Measurements from ENCODE around the gene GLTP. TPM values are rescaled to one million over a fixed set of nuclear protein-coding genes. Genes with fewer than 3 reads are reported as not detected.

The GLTP gene
- total RNA-seq, 2 donors from 2014 or later = 15.2 to 20.9 TPM

- no peak overlapping the region for H3K27ac ChIP-seq (ENCODE audit: low read depth, low read length)
- no peaks in the 10 kb centered on the region for H3K4me1 ChIP-seq (ENCODE audit: control insufficient read depth, insufficient read depth, low read length)
- TF ChIP-seq, protein P1, sequence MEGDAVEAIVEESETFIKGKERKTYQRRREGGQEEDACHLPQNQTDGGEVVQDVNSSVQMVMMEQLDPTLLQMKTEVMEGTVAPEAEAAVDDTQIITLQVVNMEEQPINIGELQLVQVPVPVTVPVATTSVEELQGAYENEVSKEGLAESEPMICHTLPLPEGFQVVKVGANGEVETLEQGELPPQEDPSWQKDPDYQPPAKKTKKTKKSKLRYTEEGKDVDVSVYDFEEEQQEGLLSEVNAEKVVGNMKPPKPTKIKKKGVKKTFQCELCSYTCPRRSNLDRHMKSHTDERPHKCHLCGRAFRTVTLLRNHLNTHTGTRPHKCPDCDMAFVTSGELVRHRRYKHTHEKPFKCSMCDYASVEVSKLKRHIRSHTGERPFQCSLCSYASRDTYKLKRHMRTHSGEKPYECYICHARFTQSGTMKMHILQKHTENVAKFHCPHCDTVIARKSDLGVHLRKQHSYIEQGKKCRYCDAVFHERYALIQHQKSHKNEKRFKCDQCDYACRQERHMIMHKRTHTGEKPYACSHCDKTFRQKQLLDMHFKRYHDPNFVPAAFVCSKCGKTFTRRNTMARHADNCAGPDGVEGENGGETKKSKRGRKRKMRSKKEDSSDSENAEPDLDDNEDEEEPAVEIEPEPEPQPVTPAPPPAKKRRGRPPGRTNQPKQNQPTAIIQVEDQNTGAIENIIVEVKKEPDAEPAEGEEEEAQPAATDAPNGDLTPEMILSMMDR (conservative IDR thresholded peaks at IDR 0.05) = no peak
- H3K9me3 Mint-ChIP-seq = no peaks in the 10 kb centered on the region
- peaks cover 3% of the 10 kb centered on the region for H3K36me3 Mint-ChIP-seq (ENCODE audit: low read depth)
- no peaks in the 10 kb centered on the region for H3K36me3 ChIP-seq (ENCODE audit: control insufficient read depth, insufficient read depth, low read length)
- H3K4me3 ChIP-seq (ENCODE audit: low read length) = no peak overlapping the region
- H3K27me3 Mint-ChIP-seq (ENCODE audit: insufficient read depth) = no peaks in the 10 kb centered on the region
- no peak overlapping the region for H3K27ac Mint-ChIP-seq
- H3K9ac ChIP-seq (ENCODE audit: extremely low read depth, low read length, poor library complexity, severe bottlenecking) = no peak overlapping the region
- no peaks in the 10 kb centered on the region for H3K27me3 ChIP-seq (ENCODE audit: control insufficient read depth, insufficient read depth, low read length, poor library complexity, severe bottlenecking)
- H3K4me3 Mint-ChIP-seq = no peak overlapping the region
- no peak for DNase-seq
- H3K9me3 ChIP-seq (ENCODE audit: control insufficient read depth, low read length) = no peaks in the 10 kb centered on the region
- H3K4me1 Mint-ChIP-seq = peaks cover 9% of the 10 kb centered on the region
- WGBS, 2 experiments (ENCODE audit: insufficient coverage in 1 of 2, insufficient read length in 1 of 2) = 85 to 88% methylated on average over 10 of the region's 10 CpGs
These were observed 50.7 kb downstream of the GLTP start for GRCh38 chr12:109829667-109830066.

DNA sequence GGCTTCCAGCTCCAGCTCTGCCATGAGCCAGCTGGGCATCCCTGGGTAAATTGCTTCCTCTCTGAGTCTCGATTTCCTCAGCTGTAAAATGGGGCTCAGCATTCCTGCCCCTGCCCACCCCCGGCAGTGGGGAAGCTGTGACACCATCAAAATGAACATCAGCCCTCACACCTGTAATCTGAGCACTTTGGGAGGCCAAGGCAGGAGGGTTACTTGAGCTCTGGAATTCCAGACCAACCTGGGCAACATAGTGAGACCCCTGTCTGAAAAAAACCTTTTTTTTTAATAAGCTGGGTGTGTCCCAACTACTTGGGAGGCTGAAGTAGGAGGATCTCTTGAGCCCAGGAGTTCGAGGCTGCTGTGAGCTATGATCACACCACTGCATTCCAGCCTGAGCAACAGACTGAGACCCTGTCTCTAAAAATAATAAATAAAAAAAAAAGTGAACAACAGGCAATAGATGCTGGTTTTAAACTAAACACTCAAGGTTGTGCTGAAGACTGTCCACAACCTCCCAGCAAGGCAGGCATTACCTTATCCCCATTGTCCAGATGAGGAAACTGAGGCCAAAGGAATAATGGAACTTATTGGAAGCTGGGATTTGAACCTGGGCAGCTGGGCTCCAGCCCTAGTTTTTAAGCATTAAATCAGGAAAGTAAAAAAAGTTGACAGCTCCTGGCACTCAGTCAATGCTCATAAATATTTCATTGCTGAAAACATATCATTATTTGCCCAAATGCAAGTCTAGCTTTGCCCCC lies 51.4 kb downstream of the GLTP start:
- 85 to 89% methylated on average over 2 to 3 of the region's 3 CpGs for WGBS, 2 experiments (ENCODE audit: insufficient coverage in 1 of 2, insufficient read length in 1 of 2)
- H3K4me3 Mint-ChIP-seq = no peak overlapping the region
- H3K27me3 Mint-ChIP-seq (ENCODE audit: insufficient read depth) = no peaks in the 10 kb centered on the region
- DNase-seq = no peak
- H3K36me3 Mint-ChIP-seq (ENCODE audit: low read depth) = peaks cover 3% of the 10 kb centered on the region
- Histone ChIP-seq H3K4me3 (ENCODE audit: low read length) (no peak overlapping the region), H3K36me3 (ENCODE audit: control insufficient read depth, insufficient read depth, low read length) (no peaks in the 10 kb centered on the region), H3K27ac (ENCODE audit: low read depth, low read length) (no peak overlapping the region), H3K9me3 (ENCODE audit: control insufficient read depth, low read length) (no peaks in the 10 kb centered on the region), H3K27me3 (ENCODE audit: control insufficient read depth, insufficient read depth, low read length, poor library complexity, severe bottlenecking) (no peaks in the 10 kb centered on the region), H3K9ac (ENCODE audit: extremely low read depth, low read length, poor library complexity, severe bottlenecking) (no peak overlapping the region), H3K4me1 (ENCODE audit: control insufficient read depth, insufficient read depth, low read length) (no peaks in the 10 kb centered on the region)
- H3K9me3 Mint-ChIP-seq = no peaks in the 10 kb centered on the region
- H3K4me1 Mint-ChIP-seq = peaks cover 9% of the 10 kb centered on the region
- TF ChIP-seq, protein P1 (conservative IDR thresholded peaks at IDR 0.05) = no peak
- H3K27ac Mint-ChIP-seq = no peak overlapping the region

GRCh38 chr12:109827566-109828550 lies 52.5 kb downstream of the GLTP start:
- Histone ChIP-seq H3K9ac (ENCODE audit: extremely low read depth, low read length, poor library complexity, severe bottlenecking) (no peak overlapping the region), H3K4me3 (ENCODE audit: low read length) (no peak overlapping the region), H3K9me3 (ENCODE audit: control insufficient read depth, low read length) (no peaks in the 10 kb centered on the region), H3K36me3 (ENCODE audit: control insufficient read depth, insufficient read depth, low read length) (no peaks in the 10 kb centered on the region), H3K27ac (ENCODE audit: low read depth, low read length) (peak overlapping the region; percentile 42), H3K27me3 (ENCODE audit: control insufficient read depth, insufficient read depth, low read length, poor library complexity, severe bottlenecking) (no peaks in the 10 kb centered on the region), H3K4me1 (ENCODE audit: control insufficient read depth, insufficient read depth, low read length) (no peaks in the 10 kb centered on the region)
- Mint-ChIP-seq H3K27me3 (ENCODE audit: insufficient read depth) (no peaks in the 10 kb centered on the region), H3K4me3 (no peak overlapping the region), H3K36me3 (ENCODE audit: low read depth) (peaks cover 3% of the 10 kb centered on the region), H3K9me3 (no peaks in the 10 kb centered on the region), H3K4me1 (peaks cover 9% of the 10 kb centered on the region), H3K27ac (peak overlapping the region; percentile 55)
- no peak for DNase-seq
- 84% methylated on average over 12 to 19 of the region's 19 CpGs for WGBS, 2 experiments (ENCODE audit: insufficient coverage in 1 of 2, insufficient read length in 1 of 2)
- TF ChIP-seq, protein P1 (conservative IDR thresholded peaks at IDR 0.05) = no peak
